GM12878 (cell line): Measurements from ENCODE around the gene LCA5.

Source experiments
- CBFB ChIP-seq: IDR thresholded peaks from 2 replicates; pipeline ENCODE4 v1.6.1; 2016; ENCODE audit warnings: antibody characterized with exemption, low read depth
- CHD4 ChIP-seq: fragments of 200-600 bp; sonication (generic); IDR thresholded peaks from 2 replicates; pipeline ENCODE4 v1.6.1; 2016; ENCODE audit warnings: mild to moderate bottlenecking
- CREB1 ChIP-seq: IDR thresholded peaks from 2 replicates; pipeline ENCODE4 v1.6.1; 2012; ENCODE audit warnings: low read depth, mild to moderate bottlenecking, inconsistent platforms
- CTCF ChIP-seq, 3 experiments: IDR thresholded peaks in 2 of 3; conservative IDR thresholded peaks in 1 of 3; 2 replicates each; pipeline ENCODE4 v1.5.1; 2011; ENCODE audit warnings: low read depth in 3 of 3, low read length in 3 of 3, mild to moderate bottlenecking in 3 of 3, control low read depth in 2 of 3, moderate library complexity in 2 of 3, inconsistent platforms in 1 of 3, mixed read lengths in 1 of 3; ENCODE audit not compliant: control insufficient read depth in 2 of 3, insufficient read depth in 1 of 3; ENCODE audit errors: extremely low read depth in 1 of 3
- POLR2A ChIP-seq: IDR thresholded peaks from 2 replicates; pipeline ENCODE4 v1.6.1; 2011; ENCODE audit warnings: low read depth, mild to moderate bottlenecking, low read length
- POLR2AphosphoS5 ChIP-seq: IDR thresholded peaks from 2 replicates; pipeline ENCODE4 v1.6.1; 2011; ENCODE audit warnings: mild to moderate bottlenecking, low read length, inconsistent platforms
- RELA ChIP-seq: fragments of 450-650 bp; IDR thresholded peaks from 2 replicates; pipeline ENCODE4 v1.8.0; 2014; ENCODE audit warnings: borderline replicate concordance; ENCODE audit not compliant: partially characterized antibody
- ZZZ3 ChIP-seq: IDR thresholded peaks from 2 replicates; pipeline ENCODE4 v1.6.1; 2011; ENCODE audit warnings: low read depth; ENCODE audit not compliant: control insufficient read depth, insufficient read length

- no peak for TF ChIP-seq RELA
- no peak for TF ChIP-seq CHD4
- no peak for TF ChIP-seq CTCF (IDR thresholded peaks at IDR 0.05 in 2 of 3, conservative IDR thresholded peaks at IDR 0.05 in 1 of 3; ENCODE audit: control insufficient read depth in 2 of 3, extremely low read depth in 1 of 3, insufficient read depth in 1 of 3, low read depth in 3 of 3, low read length in 3 of 3)
- no peak for TF ChIP-seq POLR2A
- no peak for TF ChIP-seq POLR2AphosphoS5
- no peak for TF ChIP-seq CREB1
- no peak for TF ChIP-seq ZZZ3
- TF ChIP-seq CBFB: no peak
Observed at GRCh38 chr6:79554305-79554704, 17.1 kb upstream of the LCA5 start.
